Testis (tissue), 3 donors: ENCODE results near the gene GRIA2. TPM values are rescaled to one million over a fixed set of nuclear protein-coding genes. Genes with fewer than 3 reads are reported as not detected.

Source experiments
- DNase-seq: peaks from one replicate; pipeline ENCODE4 v3.0.0-alpha.2; 2019
- H3K27ac ChIP-seq, 2 donors: fragments of 200-600 bp; sonication (generic); one replicate each; pipeline ENCODE4 v1.5.1; 2019
- H3K27me3 ChIP-seq: fragments of 200-600 bp; sonication (generic); one replicate; pipeline ENCODE4 v1.5.1; 2019
- H3K36me3 ChIP-seq: fragments of 200-600 bp; sonication (generic); one replicate; pipeline ENCODE4 v1.5.1; 2017; ENCODE audit warnings: low read depth; ENCODE audit errors: missing control alignments
- H3K4me1 ChIP-seq: fragments of 200-600 bp; sonication (generic); one replicate; pipeline ENCODE4 v1.5.1; 2019
- H3K4me3 ChIP-seq, 2 donors: fragments of 200-600 bp; sonication (generic); one replicate each; pipeline ENCODE4 v1.5.1; 2017 to 2019
- H3K9me3 ChIP-seq: fragments of 200-600 bp; sonication (generic); one replicate; pipeline ENCODE4 v1.5.1; 2017
- CTCF ChIP-seq, 3 experiments: fragments of 450-650 bp in 2 of 3; fragments of 200-600 bp in 1 of 3; sonication (generic) in 1 of 3; IDR thresholded peaks; one replicate each; pipeline ENCODE4 v1.5.1; 2016 to 2019; ENCODE audit warnings: antibody characterized with exemption in 3 of 3, mild to moderate bottlenecking in 2 of 3, moderate library complexity in 1 of 3
- POLR2A ChIP-seq: fragments of 450-650 bp; IDR thresholded peaks from one replicate; pipeline ENCODE4 v1.6.1; 2017; ENCODE audit warnings: antibody characterized with exemption, mild to moderate bottlenecking, moderate library complexity
- WGBS, 2 donors: methylation state at CpG; one replicate each; pipeline ENCODE4 v1.1.5; 2018; 5-methylcytosine and 5-hydroxymethylcytosine counted together
- intact Hi-C: fragments of 100-400 bp; cut with DNase I; formaldehyde crosslinking; loops from one replicate; pipeline ENCODE4 v1.15.1; 2023; ENCODE audit warnings: low total_unique reads
- polyA plus RNA-seq: library from polyadenylated mRNA; stranded (reverse); fragments of 350-450 nt; fragmentation: Illumina TruSeq; extraction: RNeasy Lipid Tissue Mini Kit (QIAGEN cat#74804); gene quantifications from one replicate; pipeline ENCODE4 v1.2.3, GENCODE V29; 2014; ENCODE audit warnings: low read depth, low replicate concordance; ENCODE audit not compliant: insufficient read depth
- total RNA-seq, 2 donors: library from RNA; depleted of rRNA; stranded (reverse); fragments of >200 nt; gene quantifications; one replicate each; pipeline ENCODE4 v1.2.3, GENCODE V29; 2016

GRIA2 gene
- total and polyA plus RNA-seq, 3 donors from 2014 or later = 1.6 to 4.1 (median 2.1) TPM

GRCh38 chr4:157314906-157315305 is 94.4 kb downstream of the GRIA2 start:
- intact Hi-C loops = no loop called here
- WGBS, 2 donors = 92 to 100% methylated on average over 1 of the region's 1 CpG
- Histone ChIP-seq H3K4me1 (no peaks in the 10 kb centered on the region), H3K27me3 (no peaks in the 10 kb centered on the region), H3K4me3 (no peak overlapping the region), H3K9me3 (no peaks in the 10 kb centered on the region), H3K27ac (no peak overlapping the region), H3K36me3 (no peaks in the 10 kb centered on the region)
- TF ChIP-seq CTCF (IDR thresholded peaks at IDR 0.05) = no peak
- no peak for TF ChIP-seq POLR2A
- no peak for DNase-seq

GRCh38 chr4:157315968-157316367 is 95.4 kb downstream of the GRIA2 start:
- H3K36me3 ChIP-seq = no peaks in the 10 kb centered on the region
- 54 to 64% methylated on average over 1 of the region's 1 CpG for WGBS, 2 donors
- TF ChIP-seq CTCF (IDR thresholded peaks at IDR 0.05) (no peak), POLR2A (no peak)
- DNase-seq = no peak
- H3K4me1 ChIP-seq = no peaks in the 10 kb centered on the region
- no peak overlapping the region for H3K4me3 ChIP-seq
- H3K27me3 ChIP-seq = no peaks in the 10 kb centered on the region
- no peaks in the 10 kb centered on the region for H3K9me3 ChIP-seq
- intact Hi-C loops = no loop called here
- no peak overlapping the region for H3K27ac ChIP-seq

GRCh38 chr4:157320092-157320491 is 99.6 kb downstream of the GRIA2 start:
- 92% methylated on average over 2 of the region's 2 CpGs for WGBS, 2 donors
- Histone ChIP-seq H3K36me3 (no peaks in the 10 kb centered on the region), H3K4me1 (no peaks in the 10 kb centered on the region), H3K27ac (no peak overlapping the region), H3K4me3 (no peak overlapping the region), H3K9me3 (no peaks in the 10 kb centered on the region), H3K27me3 (no peaks in the 10 kb centered on the region)
- intact Hi-C loops = no loop called here
- TF ChIP-seq POLR2A (no peak), CTCF (IDR thresholded peaks at IDR 0.05) (no peak)
- no peak for DNase-seq

GRCh38 chr4:157327666-157328065 is 107.1 kb downstream of the GRIA2 start:
- TF ChIP-seq POLR2A (no peak), CTCF (IDR thresholded peaks at IDR 0.05) (no peak)
- Histone ChIP-seq H3K27ac (no peak overlapping the region), H3K4me1 (no peaks in the 10 kb centered on the region), H3K4me3 (no peak overlapping the region), H3K9me3 (no peaks in the 10 kb centered on the region), H3K36me3 (no peaks in the 10 kb centered on the region), H3K27me3 (no peaks in the 10 kb centered on the region)
- 80 to 87% methylated on average over 2 of the region's 2 CpGs for WGBS, 2 donors
- intact Hi-C loops = no loop called here
- no peak for DNase-seq

- Histone ChIP-seq H3K36me3 (no peaks in the 10 kb centered on the region), H3K9me3 (no peaks in the 10 kb centered on the region), H3K27ac (no peak overlapping the region), H3K4me1 (no peaks in the 10 kb centered on the region), H3K27me3 (no peaks in the 10 kb centered on the region), H3K4me3 (no peak overlapping the region)
- DNase-seq = no peak
- TF ChIP-seq CTCF (IDR thresholded peaks at IDR 0.05) (no peak), POLR2A (no peak)
- intact Hi-C loops = no loop called here
- WGBS, 2 donors = 76 to 78% methylated on average over 1 of the region's 1 CpG
Observed at GRCh38 chr4:157357887-157358286, 137.4 kb downstream of the GRIA2 start.
